CD4-positive, alpha-beta T cell treated with Interferon alpha-2 for 1 hour (primary cell): ENCODE data around the gene SFT2D3.

Experiments used
- DNase-seq, 2 donors: peaks; one replicate each; pipeline ENCODE4 v3.0.0-alpha.2; 2020 to 2022

The SFT2D3 gene

GRCh38 chr2:127683056-127683455 lies 18.2 kb upstream of the SFT2D3 start:
- no peak for DNase-seq

GRCh38 chr2:127683757-127684156 lies 17.5 kb upstream of the SFT2D3 start:
- DNase-seq: no peak

DNA sequence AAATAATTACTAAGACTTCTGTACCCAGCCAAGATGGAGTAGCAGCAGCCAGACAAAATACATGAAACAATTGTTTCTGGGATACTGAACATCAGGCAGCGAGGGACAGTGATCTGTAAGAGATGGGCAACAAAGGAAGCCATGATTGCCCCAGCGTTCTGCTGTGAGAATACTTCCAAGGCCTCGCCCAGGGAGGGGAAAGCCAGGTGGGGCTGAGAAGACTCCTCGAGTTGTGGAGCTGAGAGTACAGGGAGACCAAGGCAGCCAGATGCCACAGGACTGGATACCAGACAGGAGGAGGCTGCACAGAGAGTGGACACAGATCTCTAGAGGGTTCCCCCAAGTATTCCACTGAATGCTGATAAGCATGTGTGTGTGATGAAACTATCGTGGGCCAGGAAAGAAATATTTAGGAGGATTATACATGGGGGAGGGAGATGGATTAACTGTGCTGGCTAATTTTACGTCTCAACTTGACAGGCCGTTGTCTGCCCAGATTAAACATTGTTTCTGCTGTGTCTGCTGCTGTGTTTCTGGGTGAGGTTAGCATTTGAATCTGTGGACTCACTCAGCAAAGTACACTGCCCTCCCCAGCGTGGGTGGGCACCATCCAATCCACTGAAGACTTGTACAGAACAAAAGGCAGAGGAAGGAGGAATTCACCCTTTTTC lies 15.8 kb upstream of the SFT2D3 start:
- no peak for DNase-seq

- DNase-seq: no peak
Measured at GRCh38 chr2:127688405-127688804, 12.9 kb upstream of the SFT2D3 start.

DNA sequence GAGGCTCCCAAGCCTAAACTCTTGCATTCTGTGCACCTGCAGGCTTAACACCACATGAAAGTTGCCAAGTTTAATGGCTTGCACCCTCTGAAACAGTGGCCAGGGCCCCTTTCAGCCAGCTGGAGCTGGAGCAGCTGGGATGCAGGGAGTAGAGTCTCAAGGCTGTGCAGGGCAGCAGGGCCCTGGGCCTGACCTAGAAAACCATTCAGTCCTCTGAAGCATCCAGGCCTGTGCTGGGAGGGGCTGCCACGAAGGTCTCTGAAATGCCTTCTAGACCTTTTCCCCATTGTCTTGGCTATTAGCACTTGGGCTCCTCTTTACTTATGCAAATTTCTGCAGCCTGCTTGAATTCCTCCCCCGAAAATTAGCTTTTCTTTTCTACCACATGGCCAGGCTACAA lies 10.6 kb upstream of the SFT2D3 start:
- DNase-seq: no peak

- DNase-seq: no peak
Measured at GRCh38 chr2:127694986-127695385, 6.3 kb upstream of the SFT2D3 start.

- DNase-seq: peak in 1 of 2 donors; percentile 63
Measured at GRCh38 chr2:127695491-127696472, 5.5 kb upstream of the SFT2D3 start.

DNA sequence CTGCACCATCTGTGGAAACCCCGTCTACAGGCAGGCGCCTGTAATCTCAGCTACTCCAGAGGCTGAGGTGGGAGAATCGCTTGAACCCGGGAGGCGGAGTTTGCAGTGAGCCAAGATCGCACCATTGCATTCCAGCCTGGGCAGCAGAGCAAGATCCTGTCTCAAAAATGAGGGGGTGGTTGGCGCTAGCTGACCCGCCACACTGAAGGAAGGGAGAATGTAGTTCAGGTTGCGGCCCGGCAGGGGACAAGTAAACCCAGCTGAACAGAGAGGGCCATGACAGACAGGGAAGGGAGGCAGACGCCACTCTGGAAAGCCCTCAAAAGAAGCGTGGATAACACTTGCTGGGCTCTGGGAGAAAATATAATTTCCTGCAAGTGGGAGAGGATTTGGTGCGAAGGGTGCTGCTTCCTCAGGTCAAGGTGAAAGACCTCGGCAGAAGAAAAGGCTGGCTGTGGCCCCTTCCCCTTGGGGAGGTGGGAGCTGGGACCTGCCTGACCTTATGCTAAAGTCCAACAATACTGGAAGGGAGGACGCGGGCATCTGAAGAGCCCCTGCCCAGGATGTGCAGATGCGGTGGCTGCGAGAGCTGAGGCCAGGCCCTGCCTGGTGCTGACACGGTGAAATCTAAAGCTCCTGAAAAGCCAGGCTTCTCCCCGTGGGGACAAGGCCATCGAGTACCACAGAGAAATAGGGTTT lies 3.7 kb upstream of the SFT2D3 start:
- no peak for DNase-seq

DNA sequence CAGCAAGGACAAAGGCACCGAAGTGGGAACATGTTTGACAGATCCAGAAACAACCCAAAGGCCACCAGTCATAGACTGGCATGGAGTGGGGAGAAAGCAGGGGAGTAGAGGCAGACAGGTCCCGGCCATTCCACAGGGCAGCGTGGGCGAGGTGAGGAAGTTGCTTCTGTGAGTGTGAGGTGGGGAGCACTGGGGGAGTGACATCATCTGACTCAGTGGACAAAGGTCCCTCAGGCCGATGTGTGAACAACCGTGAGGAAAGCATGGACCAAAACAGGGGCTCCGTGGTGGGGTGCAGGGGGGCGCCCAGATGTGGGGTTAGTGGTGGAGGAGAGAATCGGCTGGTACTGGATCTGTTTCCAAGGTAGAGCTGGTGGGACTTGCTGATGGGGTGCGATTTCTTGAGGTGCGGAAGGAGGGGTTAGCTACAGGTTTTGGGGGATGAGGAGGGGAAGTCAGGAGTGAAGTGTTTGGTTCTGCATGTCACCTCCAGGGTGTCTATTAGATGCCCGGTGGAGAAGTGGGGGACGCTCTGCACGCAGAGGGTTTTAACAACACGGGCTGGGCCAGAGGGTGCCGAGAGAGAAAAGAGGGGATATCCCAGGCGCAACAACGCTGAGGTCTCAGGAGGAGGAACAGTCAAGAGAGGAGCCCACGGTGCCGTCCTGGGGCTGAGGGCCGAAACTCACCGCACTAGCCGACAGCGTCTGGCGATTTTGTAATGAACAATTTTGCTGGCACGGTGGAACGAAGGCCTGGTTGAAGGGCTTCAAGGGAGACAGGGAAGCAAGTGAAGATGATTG lies 2.5 kb upstream of the SFT2D3 start:
- no peak for DNase-seq

- DNase-seq: peak; percentile 49 to 83
Measured at GRCh38 chr2:127700527-127701192, 637 bp upstream of the SFT2D3 start.

DNA sequence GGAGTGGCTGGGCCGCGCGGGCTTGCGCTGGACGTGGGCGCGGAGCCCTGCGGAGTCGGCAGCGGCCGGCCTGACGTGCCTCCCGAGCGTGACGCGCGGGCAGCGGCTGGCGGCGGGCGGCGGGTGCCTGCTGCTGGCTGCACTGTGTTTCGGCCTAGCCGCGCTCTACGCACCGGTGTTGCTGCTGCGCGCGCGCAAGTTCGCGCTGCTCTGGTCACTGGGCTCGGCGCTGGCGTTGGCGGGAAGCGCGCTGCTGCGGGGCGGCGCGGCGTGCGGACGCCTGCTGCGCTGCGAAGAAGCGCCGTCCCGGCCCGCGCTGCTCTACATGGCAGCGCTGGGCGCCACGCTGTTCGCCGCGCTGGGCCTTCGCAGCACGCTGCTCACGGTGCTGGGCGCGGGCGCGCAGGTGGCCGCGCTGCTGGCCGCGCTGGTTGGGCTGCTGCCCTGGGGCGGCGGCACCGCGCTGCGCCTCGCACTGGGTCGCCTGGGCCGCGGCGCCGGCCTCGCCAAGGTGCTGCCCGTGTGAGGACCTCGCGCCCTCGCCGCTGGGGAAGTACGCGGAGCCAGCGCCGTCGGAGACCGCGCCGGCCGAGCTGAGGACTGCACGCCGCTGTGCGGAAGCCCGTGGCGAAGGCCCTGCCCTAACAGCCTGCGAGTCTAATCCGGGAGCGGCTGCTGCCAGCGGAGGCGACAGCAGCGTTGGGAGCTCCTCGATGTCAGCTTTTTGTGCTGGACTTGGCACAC lies 526 bp downstream of the SFT2D3 start:
- peak; percentile 80 to 84 for DNase-seq

DNA sequence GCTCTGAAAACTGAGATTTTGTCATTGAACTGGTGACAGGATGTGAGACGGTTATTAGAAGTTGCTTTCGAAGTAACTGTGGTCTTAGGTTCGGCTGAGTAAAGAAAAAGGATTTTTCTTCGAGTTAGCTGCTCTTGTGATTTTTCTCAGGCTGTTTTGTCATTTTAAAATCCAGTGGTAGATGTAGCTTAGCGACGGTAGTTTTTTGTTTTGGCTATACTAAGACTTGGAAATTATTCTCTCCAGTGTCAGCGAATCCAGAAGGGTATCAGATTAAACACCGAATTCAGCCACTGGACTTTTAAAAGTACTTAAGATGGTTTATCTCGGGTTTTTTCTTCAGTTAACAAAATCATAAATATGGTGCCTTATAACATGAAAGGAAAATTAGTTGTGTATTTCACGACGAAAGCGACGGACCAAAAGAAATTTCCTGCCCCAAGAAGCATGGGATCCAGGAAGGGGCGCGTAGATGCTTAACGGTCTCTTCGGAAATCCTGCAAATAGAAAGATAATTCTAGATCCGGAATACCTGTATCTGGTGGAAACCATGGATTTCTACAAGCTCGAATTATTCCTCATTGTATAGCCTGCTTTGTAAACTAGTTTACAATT lies 1.2 kb downstream of the SFT2D3 start:
- no peak for DNase-seq

GRCh38 chr2:127703282-127703681 lies 2.0 kb downstream of the SFT2D3 start:
- no peak for DNase-seq

GRCh38 chr2:127704641-127705390 lies 3.5 kb downstream of the SFT2D3 start:
- DNase-seq: no peak

DNA sequence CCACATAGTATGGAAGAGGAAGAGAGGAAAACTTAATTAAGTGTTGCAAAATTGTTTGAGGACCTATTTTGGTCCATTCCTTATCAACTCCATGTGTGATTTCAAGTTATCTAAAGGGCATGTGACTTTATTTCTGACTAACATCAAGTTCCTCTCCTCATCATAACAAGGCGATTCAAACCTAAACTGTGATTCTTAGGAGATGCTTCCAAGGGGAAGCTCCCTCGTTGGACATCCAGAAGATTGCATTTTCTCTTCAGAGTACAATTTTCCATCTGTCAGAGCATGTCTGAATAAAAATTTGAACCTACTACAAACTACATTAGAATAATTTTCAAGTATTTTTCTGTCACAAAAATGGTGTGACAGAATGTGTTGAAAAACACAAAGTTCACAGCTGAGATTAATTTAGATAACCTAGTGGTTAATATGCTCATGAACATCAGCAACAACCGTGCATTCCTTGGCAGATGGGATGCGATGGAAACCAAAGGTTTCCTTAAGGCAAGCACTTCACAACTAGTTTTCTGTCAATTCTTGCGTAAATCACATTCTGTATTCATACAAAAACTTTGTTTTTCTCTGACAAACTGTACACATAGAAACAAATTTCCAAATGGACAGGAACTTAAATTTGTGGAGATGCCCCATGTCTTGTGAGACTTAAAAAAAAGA lies 4.2 kb downstream of the SFT2D3 start:
- DNase-seq: no peak

DNA sequence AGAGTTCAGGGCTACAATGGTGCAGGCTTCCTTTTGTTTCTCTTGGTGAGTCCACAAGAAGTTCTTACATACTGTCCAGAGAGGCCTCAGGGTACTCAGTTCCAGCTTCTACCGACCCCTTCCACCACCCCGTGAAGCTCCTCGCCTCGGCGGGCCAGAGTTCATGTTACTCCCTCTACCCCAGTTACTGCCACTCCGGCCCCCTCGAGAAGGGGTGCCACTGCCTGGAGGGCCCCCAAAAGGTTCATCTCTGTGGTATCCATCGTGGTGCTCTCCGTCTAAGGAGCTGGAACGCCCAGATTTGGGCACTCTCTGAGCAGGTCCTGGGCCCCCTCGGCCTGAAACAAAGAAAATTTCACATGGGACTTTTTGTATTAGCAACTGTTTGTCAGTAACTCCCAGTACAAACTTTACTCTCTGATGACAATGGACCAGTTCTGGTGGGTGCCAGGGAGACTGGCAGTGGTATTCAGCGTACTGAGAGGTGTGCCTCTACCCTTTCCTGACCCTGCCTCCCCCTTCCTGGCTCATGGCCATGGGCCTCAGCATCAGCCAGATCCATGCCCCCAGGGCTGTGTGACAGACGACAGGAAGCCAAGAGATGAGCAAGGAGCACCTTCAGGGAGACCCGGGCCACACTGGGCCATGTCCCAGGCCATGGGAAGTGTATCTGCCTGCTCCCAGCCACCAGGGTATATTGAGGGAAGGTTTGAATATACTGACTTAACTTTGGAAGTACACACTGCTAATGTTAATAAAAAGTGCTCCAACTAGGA lies 5.1 kb downstream of the SFT2D3 start:
- DNase-seq: no peak

- no peak for DNase-seq
Measured at GRCh38 chr2:127707890-127708648, 6.8 kb downstream of the SFT2D3 start.

DNA sequence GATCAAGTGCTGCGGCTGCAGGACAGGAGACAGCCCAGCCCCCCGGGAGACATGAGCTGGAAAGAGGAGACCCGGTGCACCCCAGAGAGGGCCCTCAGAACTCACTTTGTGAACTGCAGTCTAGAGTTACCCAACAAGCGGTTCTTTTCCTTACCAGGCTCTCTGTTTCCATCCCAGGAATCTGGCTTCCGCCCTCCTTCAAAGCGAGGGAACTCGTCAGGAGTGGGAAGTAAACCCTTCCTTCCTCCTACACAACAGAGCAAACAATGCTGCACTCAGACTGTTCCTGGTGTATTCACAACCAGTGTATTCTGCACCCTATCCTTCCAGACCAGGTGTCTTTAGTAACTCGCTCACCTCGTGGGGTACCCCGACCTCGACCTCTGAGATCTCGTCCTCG lies 8.0 kb downstream of the SFT2D3 start:
- DNase-seq: no peak
